Measurements from ENCODE around the gene MCAT.

The MCAT gene

GRCh38 chr22:43181321-43182076 lies 38.3 kb upstream of the MCAT start:
- H3K36me3 ChIP-seq (ENCODE audit: control insufficient read depth, insufficient read depth, low read length): peaks cover 74% of the 10 kb centered on the region
- H3K9me3 ChIP-seq (ENCODE audit: control insufficient read depth, insufficient read depth, low read length): no peaks in the 10 kb centered on the region
- H3K9ac ChIP-seq (ENCODE audit: low read depth, low read length): no peak overlapping the region
- peaks cover 7% of the 10 kb centered on the region for H3K4me1 ChIP-seq (ENCODE audit: control insufficient read depth, insufficient read depth, low read length)
- H3K27me3 ChIP-seq (ENCODE audit: control insufficient read depth, insufficient read depth, low read length): no peaks in the 10 kb centered on the region
- no peak overlapping the region for H3K27ac ChIP-seq (ENCODE audit: low read depth, low read length)
- H3K4me3 ChIP-seq (ENCODE audit: low read depth, low read length): no peak overlapping the region

- no peaks in the 10 kb centered on the region for H3K9me3 ChIP-seq (ENCODE audit: control insufficient read depth, insufficient read depth, low read length)
- no peak overlapping the region for H3K4me3 ChIP-seq (ENCODE audit: low read depth, low read length)
- H3K27ac ChIP-seq (ENCODE audit: low read depth, low read length): no peak overlapping the region
- H3K4me1 ChIP-seq (ENCODE audit: control insufficient read depth, insufficient read depth, low read length): peaks cover 5% of the 10 kb centered on the region
- H3K27me3 ChIP-seq (ENCODE audit: control insufficient read depth, insufficient read depth, low read length): no peaks in the 10 kb centered on the region
- peaks cover 81% of the 10 kb centered on the region for H3K36me3 ChIP-seq (ENCODE audit: control insufficient read depth, insufficient read depth, low read length)
- H3K9ac ChIP-seq (ENCODE audit: low read depth, low read length): no peak overlapping the region
Measured at GRCh38 chr22:43180670-43181069, 37.5 kb upstream of the MCAT start.

- peaks cover 86% of the 10 kb centered on the region for H3K36me3 ChIP-seq (ENCODE audit: control insufficient read depth, insufficient read depth, low read length)
- H3K27me3 ChIP-seq (ENCODE audit: control insufficient read depth, insufficient read depth, low read length): no peaks in the 10 kb centered on the region
- H3K9ac ChIP-seq (ENCODE audit: low read depth, low read length): no peak overlapping the region
- H3K4me1 ChIP-seq (ENCODE audit: control insufficient read depth, insufficient read depth, low read length): no peaks in the 10 kb centered on the region
- no peaks in the 10 kb centered on the region for H3K9me3 ChIP-seq (ENCODE audit: control insufficient read depth, insufficient read depth, low read length)
- H3K4me3 ChIP-seq (ENCODE audit: low read depth, low read length): no peak overlapping the region
- no peak overlapping the region for H3K27ac ChIP-seq (ENCODE audit: low read depth, low read length)
Measured at GRCh38 chr22:43179911-43180195, 36.7 kb upstream of the MCAT start.

DNA sequence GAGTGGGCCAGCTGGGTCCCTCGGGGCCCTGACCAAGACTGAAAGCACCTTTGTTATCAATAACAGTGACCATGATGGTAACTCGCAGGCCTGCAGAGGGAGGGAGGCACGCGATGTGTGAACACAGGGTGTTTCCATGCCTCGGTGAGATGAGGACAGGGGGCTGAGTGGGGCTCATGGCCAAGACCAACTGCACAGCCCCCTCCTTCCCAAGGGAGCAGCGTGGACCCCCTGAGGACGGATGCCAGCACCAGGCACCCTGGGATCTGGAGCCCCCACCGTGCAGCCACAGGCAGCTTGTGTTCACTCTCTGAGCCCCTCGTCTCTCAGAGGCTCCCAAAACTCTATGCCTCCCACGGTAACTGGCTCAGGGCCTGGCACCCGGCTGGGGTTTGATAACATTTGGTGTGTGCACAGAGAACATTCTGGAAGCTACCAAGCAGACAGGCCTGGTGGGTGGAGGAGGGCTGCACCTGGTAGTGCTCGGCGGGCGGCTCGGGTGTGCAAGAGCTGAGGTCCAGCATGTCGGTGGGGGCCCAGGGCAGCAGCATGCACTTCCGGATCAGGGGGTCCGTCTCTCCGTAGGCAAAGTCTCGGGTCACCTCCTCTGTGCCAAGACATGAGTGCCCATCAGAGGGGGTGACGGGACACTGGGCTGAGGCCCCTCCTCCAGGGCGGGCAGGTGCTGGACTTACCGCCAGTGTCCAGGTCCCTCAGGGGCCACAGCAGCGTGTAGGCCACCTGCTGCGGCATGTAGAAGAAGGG lies 36.1 kb upstream of the MCAT start:
- H3K9ac ChIP-seq (ENCODE audit: low read depth, low read length): no peak overlapping the region
- no peak overlapping the region for H3K4me3 ChIP-seq (ENCODE audit: low read depth, low read length)
- no peak overlapping the region for H3K27ac ChIP-seq (ENCODE audit: low read depth, low read length)
- no peaks in the 10 kb centered on the region for H3K9me3 ChIP-seq (ENCODE audit: control insufficient read depth, insufficient read depth, low read length)
- peaks cover 91% of the 10 kb centered on the region for H3K36me3 ChIP-seq (ENCODE audit: control insufficient read depth, insufficient read depth, low read length)
- no peaks in the 10 kb centered on the region for H3K4me1 ChIP-seq (ENCODE audit: control insufficient read depth, insufficient read depth, low read length)
- H3K27me3 ChIP-seq (ENCODE audit: control insufficient read depth, insufficient read depth, low read length): no peaks in the 10 kb centered on the region

- H3K9me3 ChIP-seq (ENCODE audit: control insufficient read depth, insufficient read depth, low read length): no peaks in the 10 kb centered on the region
- no peak overlapping the region for H3K9ac ChIP-seq (ENCODE audit: low read depth, low read length)
- no peak overlapping the region for H3K4me3 ChIP-seq (ENCODE audit: low read depth, low read length)
- no peaks in the 10 kb centered on the region for H3K4me1 ChIP-seq (ENCODE audit: control insufficient read depth, insufficient read depth, low read length)
- no peak overlapping the region for H3K27ac ChIP-seq (ENCODE audit: low read depth, low read length)
- peaks cover 92% of the 10 kb centered on the region for H3K36me3 ChIP-seq (ENCODE audit: control insufficient read depth, insufficient read depth, low read length)
- H3K27me3 ChIP-seq (ENCODE audit: control insufficient read depth, insufficient read depth, low read length): no peaks in the 10 kb centered on the region
Measured at GRCh38 chr22:43177479-43177878, 34.3 kb upstream of the MCAT start.

DNA sequence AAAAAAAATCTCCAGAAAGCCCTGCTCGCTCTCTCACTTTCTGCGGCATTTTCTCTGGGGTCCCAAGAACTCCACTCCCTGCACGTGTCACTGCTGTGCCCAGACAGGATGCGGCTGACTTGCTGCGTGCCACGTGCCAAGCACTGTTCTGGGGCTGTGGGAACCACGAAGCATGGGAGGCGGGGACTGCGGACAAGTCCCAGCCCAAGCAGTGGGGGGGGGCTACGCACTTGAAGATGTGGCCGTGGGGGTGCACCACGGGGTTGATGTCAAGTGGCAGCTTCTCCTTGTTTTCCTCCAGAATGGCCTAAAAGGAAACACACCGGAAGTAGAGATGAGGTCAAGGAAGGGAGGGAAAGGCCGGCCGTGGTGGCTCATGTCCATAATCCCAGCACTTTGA lies 32.9 kb upstream of the MCAT start:
- Histone ChIP-seq H3K4me1 (ENCODE audit: control insufficient read depth, insufficient read depth, low read length) (no peaks in the 10 kb centered on the region), H3K9me3 (ENCODE audit: control insufficient read depth, insufficient read depth, low read length) (no peaks in the 10 kb centered on the region), H3K27ac (ENCODE audit: low read depth, low read length) (no peak overlapping the region), H3K9ac (ENCODE audit: low read depth, low read length) (no peak overlapping the region), H3K36me3 (ENCODE audit: control insufficient read depth, insufficient read depth, low read length) (peaks cover 92% of the 10 kb centered on the region), H3K27me3 (ENCODE audit: control insufficient read depth, insufficient read depth, low read length) (no peaks in the 10 kb centered on the region), H3K4me3 (ENCODE audit: low read depth, low read length) (no peak overlapping the region)

- Histone ChIP-seq H3K36me3 (ENCODE audit: control insufficient read depth, insufficient read depth, low read length) (peaks cover 91% of the 10 kb centered on the region), H3K9ac (ENCODE audit: low read depth, low read length) (no peak overlapping the region), H3K27me3 (ENCODE audit: control insufficient read depth, insufficient read depth, low read length) (no peaks in the 10 kb centered on the region), H3K4me1 (ENCODE audit: control insufficient read depth, insufficient read depth, low read length) (no peaks in the 10 kb centered on the region), H3K4me3 (ENCODE audit: low read depth, low read length) (no peak overlapping the region), H3K9me3 (ENCODE audit: control insufficient read depth, insufficient read depth, low read length) (no peaks in the 10 kb centered on the region), H3K27ac (ENCODE audit: low read depth, low read length) (no peak overlapping the region)
Measured at GRCh38 chr22:43174941-43175531, 31.8 kb upstream of the MCAT start.

- H3K4me3 ChIP-seq (ENCODE audit: low read depth, low read length): no peak overlapping the region
- no peak overlapping the region for H3K9ac ChIP-seq (ENCODE audit: low read depth, low read length)
- peaks cover 91% of the 10 kb centered on the region for H3K36me3 ChIP-seq (ENCODE audit: control insufficient read depth, insufficient read depth, low read length)
- H3K27me3 ChIP-seq (ENCODE audit: control insufficient read depth, insufficient read depth, low read length): no peaks in the 10 kb centered on the region
- no peaks in the 10 kb centered on the region for H3K9me3 ChIP-seq (ENCODE audit: control insufficient read depth, insufficient read depth, low read length)
- H3K4me1 ChIP-seq (ENCODE audit: control insufficient read depth, insufficient read depth, low read length): no peaks in the 10 kb centered on the region
- H3K27ac ChIP-seq (ENCODE audit: low read depth, low read length): no peak overlapping the region
Measured at GRCh38 chr22:43173976-43174720, 30.9 kb upstream of the MCAT start.

DNA sequence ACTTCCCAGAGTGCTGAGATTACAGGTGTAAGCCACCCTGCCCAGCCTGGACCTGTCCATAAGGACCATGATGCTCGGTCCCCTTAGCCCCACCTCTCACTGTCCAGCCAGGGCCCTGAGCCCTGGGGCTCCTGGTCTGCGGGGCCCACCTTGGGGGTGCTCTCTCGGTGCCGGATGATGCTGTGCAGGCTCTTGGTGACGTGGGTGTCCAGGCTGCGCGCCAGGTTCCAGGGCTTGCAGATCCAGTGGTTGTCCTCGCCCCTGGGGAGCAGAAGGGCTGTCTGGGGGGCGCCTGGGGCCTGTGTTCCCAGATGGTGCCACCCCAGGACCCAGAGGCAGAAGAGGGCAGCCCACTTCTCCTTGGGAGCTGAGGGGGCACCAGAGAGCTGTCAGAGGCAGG lies 30.4 kb upstream of the MCAT start:
- no peak overlapping the region for H3K27ac ChIP-seq (ENCODE audit: low read depth, low read length)
- H3K27me3 ChIP-seq (ENCODE audit: control insufficient read depth, insufficient read depth, low read length): no peaks in the 10 kb centered on the region
- peaks cover 91% of the 10 kb centered on the region for H3K36me3 ChIP-seq (ENCODE audit: control insufficient read depth, insufficient read depth, low read length)
- H3K4me3 ChIP-seq (ENCODE audit: low read depth, low read length): no peak overlapping the region
- no peaks in the 10 kb centered on the region for H3K4me1 ChIP-seq (ENCODE audit: control insufficient read depth, insufficient read depth, low read length)
- no peaks in the 10 kb centered on the region for H3K9me3 ChIP-seq (ENCODE audit: control insufficient read depth, insufficient read depth, low read length)
- H3K9ac ChIP-seq (ENCODE audit: low read depth, low read length): no peak overlapping the region

DNA sequence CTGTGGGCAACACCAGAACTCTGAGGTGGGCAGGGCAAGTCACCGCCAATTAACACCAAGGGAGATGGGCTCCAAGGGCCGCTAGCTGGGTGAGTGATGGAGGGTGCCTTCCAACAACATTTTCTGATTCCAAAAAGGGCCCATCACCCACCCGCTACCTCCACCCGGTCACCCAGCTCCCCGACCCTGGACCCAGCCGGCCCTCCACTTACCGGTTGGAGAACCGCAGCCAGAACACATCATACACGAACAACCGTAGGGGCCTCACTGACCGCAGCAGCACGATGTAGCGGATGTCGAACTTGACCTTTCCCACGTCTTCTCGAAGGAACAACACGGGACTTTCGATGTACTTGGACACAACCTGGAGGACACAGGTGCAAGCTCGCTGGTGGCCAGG lies 29.0 kb upstream of the MCAT start:
- Histone ChIP-seq H3K27me3 (ENCODE audit: control insufficient read depth, insufficient read depth, low read length) (no peaks in the 10 kb centered on the region), H3K9ac (ENCODE audit: low read depth, low read length) (no peak overlapping the region), H3K36me3 (ENCODE audit: control insufficient read depth, insufficient read depth, low read length) (peaks cover 95% of the 10 kb centered on the region), H3K9me3 (ENCODE audit: control insufficient read depth, insufficient read depth, low read length) (no peaks in the 10 kb centered on the region), H3K27ac (ENCODE audit: low read depth, low read length) (no peak overlapping the region), H3K4me1 (ENCODE audit: control insufficient read depth, insufficient read depth, low read length) (no peaks in the 10 kb centered on the region), H3K4me3 (ENCODE audit: low read depth, low read length) (no peak overlapping the region)

DNA sequence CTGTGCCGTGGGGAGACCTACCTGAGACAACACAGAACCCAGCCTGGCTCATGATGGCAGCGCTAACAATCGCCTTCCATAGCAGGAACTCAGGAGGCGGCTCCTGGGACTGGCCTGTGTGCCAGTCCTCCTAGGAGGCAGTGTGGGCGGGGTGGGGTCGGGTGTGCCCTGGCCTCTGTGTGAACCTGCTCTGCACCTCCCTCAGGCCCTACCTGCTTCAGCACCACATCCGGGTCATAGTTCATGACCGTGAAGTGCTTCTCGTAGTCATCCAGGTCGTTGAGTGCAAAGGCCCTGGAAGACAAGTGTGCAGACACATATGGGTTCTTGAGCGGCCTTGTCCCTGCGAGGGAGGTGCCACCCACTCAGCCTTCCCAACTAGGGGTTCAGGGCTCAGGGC lies 28.4 kb upstream of the MCAT start:
- Histone ChIP-seq H3K36me3 (ENCODE audit: control insufficient read depth, insufficient read depth, low read length) (peaks cover 94% of the 10 kb centered on the region), H3K9ac (ENCODE audit: low read depth, low read length) (no peak overlapping the region), H3K4me3 (ENCODE audit: low read depth, low read length) (no peak overlapping the region)

More for the DNA sequence above, 28.4 kb upstream of the MCAT start:
- Histone ChIP-seq H3K4me1 (ENCODE audit: control insufficient read depth, insufficient read depth, low read length) (no peaks in the 10 kb centered on the region), H3K27ac (ENCODE audit: low read depth, low read length) (no peak overlapping the region), H3K27me3 (ENCODE audit: control insufficient read depth, insufficient read depth, low read length) (no peaks in the 10 kb centered on the region), H3K9me3 (ENCODE audit: control insufficient read depth, insufficient read depth, low read length) (no peaks in the 10 kb centered on the region)

Measured in HUES48 (cell line).